GM21423 (cell line): ENCODE results near the gene CRTC2.
"Not testable (repeated sequence)": the region's sequence is repeated elsewhere in the genome, so short reads cannot be mapped to it uniquely, and the experiment has no call there.

Experiments
- ATAC-seq: cut with Tn5 transposase; IDR thresholded peaks from one replicate; pipeline ENCODE4 v1.9.1; 2021; ENCODE audit warnings: mild to moderate bottlenecking, moderate library complexity; ENCODE audit not compliant: unreplicated experiment

Gene CRTC2

DNA sequence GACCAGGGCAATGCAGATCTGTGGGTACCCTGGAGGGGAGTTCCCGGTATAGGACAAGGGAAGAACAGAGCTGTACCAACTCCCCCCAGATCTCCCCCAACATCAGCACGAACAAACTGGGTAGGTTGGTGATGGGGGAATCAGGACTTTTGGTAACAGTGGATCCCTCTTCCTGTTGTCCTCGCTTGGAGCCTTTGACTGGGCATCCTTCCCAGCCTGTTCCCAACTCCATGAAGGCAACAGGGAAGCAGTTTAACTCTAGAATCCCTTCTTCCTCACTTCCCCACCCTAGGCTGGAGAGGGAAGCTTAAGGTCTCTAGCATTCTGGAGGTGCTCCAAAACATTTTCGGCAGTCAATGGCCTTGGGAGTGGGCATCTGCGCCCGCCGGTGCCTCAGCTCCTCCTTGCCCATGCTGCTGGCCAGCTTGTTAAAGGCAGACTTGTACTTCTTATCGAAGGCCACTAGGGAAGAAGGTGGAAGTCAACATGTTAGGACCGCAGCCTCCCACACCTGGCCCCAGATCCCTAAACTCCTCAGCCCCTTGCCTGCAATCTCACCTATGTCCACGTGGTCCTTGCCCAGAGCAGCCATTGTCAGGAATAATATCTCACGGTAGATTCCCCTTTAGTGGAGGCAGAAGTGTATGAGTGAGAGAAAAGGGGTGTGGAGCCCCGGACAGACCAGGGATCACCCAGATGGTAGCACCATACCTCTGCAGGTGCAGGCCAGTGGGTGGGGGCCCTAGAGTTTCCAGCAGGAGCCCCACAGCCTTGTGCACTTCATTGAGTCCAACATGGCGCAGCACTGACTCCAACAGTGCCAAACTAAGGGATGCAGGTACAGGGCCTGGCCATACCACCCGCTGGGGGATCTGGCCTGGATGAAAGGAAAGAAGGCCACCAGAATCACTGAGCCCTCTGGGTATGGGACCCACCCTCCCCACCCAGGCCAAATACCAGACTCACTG lies 28.1 kb downstream of the CRTC2 start:
- no peak for ATAC-seq

DNA sequence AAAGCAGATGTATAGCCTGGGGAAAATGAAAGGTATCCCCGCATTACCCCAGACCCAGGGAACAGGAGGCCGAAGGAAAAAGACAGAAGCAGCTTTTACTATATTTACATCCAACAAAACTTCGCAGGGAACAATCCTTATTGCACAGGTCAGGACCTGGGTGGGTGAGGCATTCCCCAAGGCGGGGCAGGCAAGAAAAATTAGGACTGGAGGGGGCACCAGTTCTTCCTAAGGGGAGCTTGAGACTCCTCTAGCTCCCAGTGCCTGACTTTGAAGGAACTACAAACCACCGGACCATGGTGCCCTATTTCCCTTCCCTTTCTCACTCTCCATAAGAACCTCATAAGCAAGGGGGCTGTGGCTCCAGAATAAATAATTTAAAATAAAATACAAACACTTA lies 29.0 kb downstream of the CRTC2 start:
- no peak for ATAC-seq

DNA sequence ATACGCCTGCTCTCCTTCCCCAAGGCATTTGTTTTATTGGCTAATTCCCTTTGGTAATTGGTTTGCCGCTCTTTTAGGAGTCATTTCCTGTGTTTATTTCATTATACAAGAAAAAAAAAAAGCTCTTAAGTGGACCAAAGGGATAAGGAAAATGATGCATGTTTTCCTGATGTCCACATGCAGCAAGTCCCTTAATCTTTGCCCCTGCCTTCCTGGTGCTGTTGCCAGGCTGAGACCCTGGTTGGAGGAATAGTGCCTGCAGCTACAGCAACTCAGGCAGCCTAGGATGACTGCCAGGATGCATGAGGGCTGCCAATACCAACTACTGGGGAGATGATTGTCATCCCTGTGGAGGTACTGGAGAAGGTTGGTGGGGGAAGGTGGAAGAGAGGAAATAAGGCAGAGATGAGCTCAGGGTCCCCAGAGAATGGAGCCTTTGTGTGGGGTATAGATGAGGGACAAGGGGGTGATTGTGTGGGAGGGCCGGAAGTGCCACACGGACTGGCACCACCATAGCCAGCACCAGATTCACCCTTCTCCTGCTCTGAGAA lies 29.5 kb downstream of the CRTC2 start:
- ATAC-seq = no peak

DNA sequence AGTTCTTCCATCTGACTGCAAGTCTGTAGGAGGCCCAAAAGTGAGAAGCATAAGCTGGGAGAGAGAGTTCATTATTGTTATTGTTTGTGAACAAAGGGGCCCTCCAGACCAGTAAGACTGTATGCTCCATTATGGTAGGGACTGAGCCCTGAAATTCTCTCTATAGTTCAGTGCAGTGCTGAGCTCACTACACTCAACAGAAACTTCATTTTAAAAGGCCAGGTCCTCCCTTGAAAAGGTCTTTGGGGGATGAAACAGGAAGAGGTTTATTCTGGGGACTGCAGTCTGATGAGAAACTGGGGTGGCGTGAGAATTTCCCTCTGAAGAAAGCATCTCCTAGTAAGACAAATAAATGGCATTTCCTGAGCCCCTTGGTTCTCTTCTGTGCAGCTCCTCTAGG lies 30.2 kb downstream of the CRTC2 start:
- no peak for ATAC-seq

DNA sequence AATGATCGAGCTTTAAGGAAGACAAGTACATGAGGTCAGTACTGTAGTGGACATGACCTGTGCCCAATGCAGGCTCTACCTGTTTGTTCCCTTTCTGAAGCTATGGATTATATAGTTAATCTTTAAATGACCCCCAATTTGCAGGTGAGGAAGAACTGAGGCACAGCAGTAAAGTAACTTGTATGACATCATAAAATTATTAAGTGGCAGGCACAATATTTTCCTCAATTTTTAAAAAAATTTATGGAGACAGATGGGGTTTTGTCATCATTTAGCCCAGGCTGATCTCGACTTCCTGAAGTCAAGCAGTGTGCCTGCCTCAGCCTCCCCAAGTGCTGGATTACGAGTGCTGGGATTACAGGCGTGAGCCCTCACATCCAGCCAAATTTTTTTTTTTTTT lies 32.0 kb downstream of the CRTC2 start:
- no peak for ATAC-seq

DNA sequence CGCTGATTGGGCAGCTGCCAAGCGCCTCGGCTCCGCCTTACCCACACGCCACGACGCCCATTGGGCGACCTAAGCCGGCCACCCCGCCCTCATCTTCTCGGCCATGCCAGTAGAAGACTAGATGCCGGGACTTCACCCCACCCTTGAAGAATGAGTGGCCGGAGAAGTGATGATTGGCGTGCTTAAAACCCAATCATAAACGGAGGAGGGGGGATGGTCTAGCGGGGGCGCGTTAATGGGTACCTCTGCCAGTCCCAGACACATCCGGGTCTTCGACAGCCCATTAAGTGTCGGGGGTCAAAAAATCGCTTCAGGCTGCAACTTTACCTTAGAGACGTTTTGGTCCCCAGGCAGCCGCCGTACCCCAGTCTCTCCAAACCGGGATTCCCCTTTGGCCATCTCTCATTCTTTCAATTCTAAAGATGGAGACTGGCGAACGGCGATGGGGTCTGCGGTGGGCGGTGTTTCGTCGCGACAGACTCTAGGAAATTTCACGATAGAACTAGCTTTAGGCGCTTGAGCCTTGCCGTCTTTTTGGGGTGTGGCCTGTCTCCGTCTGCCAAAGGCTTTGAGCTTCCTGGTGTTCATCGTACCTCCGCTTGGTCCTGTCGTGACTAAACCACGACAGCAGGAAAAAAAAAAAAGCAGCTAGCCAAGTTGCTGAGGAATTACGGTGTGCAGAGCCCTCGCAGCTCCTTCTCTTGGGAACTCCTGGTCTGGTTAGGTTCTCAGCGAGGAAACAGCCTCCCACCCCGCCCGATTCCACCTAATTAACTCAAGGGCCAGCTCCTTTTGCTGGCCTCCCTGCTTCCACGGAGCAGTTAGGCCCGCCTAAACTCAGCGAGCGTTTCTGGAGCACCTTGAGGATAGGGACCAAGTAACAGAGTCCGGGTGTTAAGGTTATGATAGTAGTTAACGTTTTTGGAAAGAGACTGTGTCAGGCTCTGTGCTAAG lies 35.2 kb downstream of the CRTC2 start, which contains the start of gene GATAD2B:
Gene GATAD2B (minus strand): TSS at position 1 of the 954 bp plus-strand sequence. CDS start 94,625 bp downstream, outside the sequence.
- peak; percentile 93 for ATAC-seq

DNA sequence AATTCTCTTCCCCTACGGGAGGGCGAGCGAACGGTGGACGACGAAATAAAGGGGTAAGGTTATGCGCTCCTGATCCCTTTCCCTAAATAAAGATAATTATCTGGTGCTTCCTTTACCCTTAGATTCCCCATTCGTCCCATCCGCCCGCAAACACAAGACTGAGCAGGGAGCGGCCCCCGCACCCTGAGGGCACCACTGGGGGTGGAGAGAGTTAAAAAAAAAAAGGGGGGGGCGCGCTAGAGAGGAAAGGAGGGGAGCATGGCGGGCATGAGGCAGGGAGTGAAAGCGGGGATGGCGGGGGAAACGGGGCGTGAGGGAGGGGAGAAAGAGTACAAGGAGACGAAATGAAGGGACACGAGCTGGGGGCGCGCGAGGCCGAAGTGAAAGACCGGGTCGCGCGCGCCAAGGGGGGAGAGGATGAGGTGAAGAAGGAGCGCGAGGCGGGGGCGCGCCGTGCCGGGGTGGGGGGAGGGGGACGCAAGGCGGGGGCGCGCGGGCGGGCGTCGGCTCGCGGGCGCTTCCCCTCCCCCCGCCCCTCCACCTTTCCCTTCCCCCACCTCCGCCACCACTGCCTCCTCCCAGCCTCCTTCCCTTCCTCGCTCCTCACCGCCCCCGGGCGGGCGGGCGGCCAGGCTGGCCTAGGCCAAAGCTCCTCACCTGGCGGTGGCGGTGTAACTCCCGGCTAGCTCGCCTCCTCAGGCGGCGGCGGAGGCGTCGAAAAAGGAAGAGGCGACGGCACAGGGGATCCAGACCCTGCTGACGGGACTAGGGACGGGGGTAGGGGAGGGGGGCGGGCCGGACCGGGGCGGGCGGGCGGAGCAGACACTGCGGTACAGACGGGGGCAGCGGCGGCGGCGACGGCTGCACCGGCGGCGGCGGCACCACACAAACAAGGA lies 36.1 kb downstream of the CRTC2 start:
- peak; percentile 22 for ATAC-seq

DNA sequence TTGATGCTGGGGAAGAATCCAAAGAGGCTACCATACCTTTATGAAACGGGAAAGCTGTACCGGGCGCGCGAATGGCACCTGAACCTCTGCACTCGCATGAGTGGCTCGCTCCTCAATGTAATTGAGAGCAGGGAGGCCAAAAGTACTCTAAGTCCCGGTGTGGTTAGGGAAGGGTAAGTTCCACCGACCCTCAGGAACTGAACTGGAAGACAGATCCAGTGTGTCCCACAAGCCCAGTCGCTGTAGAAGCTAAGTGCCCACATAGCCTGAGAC lies 36.7 kb downstream of the CRTC2 start:
- no peak for ATAC-seq

DNA sequence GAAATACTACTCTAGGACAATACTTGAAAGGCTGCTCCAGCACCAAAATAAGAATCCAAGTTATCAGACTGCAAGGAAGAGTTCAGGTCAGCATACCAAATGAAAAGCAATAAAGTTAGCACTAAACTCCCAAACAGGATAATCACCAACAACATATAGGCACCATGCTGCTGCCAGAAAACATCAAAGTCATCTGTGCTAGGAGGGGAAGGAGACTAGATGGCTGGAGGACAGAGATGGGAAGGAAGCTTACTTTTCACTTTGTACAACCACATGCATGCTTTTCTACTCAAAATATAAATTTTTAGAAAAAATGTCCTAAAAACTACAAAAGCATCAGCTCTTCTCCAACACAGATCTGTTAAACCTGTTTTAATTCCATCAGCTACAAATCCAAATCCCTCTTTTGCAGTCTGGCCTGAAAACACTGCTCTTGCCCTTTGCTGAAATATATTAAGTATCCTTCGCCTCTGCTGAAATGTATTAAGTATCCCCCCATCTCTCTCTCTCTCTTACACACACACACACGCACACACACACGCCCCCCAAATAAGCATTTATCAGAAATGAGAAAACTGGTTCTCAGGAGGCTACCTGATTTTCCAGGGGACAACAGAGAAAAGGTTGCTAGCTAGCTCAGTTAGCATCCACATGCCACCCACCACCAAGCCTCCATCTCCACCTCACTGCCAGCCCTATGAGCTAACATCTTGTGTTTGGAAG lies 37.2 kb downstream of the CRTC2 start:
- no peak for ATAC-seq

DNA sequence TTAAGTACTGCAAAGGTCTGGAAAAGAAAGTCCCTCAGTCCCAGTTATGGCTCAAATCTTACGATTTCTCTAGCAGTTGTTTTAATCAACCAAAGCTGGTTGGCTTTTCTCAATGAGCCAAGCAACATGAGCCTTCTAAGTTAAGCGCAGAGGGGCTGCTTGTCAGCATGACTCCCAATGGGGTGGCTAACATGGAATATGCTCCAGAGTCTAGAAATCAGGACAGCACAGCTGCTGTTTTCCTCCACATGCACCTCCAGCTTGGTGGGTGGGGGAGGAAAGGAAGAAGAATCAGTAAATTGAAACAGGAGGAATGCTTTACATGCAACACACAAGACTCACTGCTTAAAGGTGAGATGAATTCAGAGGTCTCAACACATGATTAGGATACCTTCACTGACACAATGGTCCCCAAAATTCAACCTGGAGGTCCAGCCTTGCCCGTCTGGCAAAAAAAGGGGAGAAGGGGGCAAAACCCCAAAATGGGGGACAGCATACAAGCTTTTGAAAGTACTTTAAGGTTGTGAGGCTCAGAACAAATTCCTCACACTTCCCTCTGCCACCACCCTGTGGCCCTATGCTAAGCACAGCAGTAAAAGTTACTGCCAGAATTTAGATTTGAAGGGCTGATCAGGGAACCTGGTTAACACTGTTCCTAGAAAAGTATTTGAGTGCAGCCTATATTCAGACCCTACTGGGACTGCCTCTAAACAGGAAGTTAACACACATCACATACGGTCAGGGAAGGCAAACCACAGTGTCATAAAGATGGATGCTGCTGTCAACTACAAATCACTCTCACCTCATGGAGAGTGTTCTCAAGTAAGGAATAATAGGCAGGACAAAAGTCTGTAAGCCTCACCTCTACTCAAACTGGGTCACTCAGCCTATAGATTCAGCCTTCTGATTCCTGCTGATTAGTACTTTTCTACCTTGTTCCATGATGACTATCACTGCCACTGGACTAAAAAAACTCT lies 38.2 kb downstream of the CRTC2 start:
- ATAC-seq = no peak

DNA sequence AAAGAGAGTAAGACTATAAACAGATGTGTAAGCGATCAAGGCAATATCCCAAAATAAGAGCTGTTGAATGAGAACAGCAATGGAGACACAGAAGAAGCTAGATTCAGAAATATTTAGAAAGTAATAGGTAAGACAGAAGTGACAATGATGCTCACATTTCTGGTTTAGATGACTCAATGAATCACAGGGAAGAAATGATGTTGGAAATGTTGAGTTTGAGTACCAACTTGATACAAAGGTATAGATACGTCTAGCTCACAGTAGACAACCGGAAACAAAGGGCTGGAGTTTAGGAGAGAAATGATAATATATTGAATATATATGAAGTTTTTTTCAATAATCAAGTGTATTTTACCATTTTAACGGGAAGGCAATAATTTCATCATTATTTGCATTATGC lies 42.1 kb downstream of the CRTC2 start:
- ATAC-seq = no peak

DNA sequence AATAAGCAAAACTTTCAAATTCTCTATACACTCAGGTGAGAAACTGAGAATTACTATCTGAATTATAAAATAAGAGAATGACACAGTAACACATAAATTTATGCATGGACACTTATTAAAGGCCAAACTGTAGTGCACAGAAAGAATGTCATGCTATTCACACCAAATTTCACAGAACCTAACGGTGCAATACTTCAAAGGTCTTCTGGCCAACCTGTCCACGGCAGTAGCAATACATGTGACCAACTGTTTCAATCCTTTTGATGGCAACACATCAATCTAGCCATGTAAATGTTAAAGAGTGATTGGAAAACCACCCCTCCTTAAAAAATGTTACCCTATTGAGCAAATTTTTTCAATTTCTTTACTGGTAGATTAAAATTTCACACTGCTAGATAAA lies 46.1 kb downstream of the CRTC2 start:
- ATAC-seq = no peak

DNA sequence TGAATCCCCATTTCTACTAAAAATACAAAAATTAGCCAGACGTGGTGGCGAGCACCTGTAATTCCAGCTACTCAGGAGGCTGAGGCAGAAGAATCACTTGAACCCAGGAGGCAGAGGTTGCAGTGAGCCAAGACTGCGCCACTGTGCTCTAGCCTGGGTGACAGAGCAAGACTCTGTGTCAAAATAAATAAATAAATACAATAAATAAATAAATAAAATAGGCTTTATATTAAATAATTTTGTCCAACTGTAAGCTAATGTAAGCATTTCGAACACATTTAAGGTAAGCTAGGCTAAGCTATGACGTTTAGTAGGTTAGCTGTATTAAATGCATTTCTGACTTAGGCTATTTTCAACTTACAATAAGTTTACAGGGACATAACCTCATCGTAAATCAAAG lies 47.9 kb downstream of the CRTC2 start:
- ATAC-seq = not testable (repeated sequence)

DNA sequence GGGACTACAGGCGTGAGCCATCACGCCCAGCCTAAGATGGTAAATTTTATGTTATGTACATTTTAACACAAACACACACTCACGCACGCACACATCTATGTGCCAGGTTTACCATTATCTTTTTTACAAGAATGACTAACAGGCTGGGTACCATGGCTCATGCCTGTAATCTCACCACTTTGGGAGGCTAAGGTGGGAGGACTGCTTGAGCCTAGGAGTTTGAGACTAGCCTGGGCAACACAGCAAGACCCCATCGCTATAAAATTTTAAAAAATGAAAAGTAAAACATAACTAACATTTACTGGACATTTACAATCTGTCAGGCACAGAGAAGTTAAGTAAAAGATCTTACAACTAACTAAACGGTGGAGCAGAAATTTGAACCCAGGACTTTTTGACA lies 50.3 kb downstream of the CRTC2 start:
- no peak for ATAC-seq

DNA sequence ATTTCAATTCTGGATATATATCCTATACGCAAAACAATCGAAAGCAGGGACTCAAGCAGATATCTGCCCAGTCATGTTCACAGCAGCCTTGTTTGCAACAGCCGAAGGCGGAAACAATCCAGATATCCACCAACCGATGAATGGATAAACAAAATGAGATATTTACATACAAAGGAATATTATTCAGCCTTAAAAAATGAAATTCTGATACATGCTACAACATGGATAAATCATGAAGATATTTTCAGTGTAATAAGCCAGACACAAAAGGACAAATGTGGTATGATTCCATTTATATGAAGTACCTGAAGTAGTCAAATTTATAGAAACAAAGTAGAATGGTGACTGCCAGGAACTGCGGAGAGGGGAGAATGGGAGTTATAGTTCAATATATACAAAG lies 51.3 kb downstream of the CRTC2 start:
- ATAC-seq = no peak

DNA sequence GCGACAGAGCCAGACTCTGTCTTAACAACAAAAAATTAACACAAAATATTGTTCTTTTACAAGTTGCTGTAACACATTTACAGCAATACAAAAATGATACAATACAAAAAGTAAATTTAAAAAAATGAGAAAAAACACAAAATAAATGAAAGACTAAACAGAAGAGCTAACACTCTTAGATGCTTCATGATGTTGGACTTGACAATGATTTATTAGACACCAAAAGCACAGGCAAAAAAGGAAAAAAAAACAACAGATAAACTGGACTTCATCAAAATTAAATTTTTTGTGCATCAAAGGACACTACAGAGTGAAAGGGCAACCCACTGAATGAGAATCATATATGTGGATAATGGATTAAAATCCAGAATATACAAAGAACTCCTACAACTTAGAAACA lies 52.0 kb downstream of the CRTC2 start:
- ATAC-seq = no peak

DNA sequence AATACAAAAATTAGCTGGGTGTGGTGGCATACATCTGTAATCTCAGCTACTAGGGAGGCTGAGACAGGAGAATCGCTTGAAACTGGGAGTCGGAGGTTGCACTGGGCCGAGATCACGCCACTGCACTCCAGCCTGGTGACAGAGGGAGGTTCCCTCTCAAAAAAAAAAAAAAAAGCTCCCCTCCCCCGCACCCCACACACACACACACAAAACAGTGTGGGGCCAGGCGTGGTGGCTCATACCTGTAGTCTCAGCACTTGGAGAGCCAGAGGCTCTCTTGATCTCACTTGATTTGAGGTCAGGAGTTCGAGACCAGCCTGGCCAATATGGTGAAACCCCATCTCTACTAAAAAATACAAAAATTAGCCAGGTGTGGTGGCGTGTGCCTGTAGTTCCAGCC lies 52.5 kb downstream of the CRTC2 start:
- not testable (repeated sequence) for ATAC-seq

DNA sequence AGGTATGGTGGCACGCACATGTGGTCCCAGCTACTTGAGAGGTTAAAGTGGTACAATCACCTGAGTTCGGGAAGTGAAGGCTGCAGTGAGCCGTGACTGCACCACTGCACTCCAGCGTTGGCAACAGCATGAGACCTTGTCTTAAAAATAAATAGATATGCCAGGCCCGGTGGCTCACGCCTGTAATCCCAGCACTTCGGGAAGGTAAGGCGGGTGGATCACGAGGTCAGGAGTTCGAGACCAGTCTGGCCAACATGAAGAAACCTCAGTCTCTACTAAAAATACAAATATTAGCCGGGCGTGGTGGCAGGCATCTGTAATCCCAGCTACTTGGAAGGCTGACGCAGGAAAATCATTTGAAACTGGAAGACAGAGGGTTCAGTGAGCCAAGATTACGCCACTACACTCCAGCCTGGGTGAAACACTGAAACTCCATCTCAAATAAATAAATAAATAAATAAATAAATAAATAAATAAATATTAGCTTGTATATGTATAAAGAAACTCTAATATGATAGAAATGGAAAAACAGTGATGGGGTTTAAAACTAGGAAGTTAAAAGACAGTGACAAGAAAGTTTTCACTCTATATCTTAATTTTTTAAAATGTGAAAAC lies 54.5 kb downstream of the CRTC2 start:
- no peak for ATAC-seq
